HepG2 (cell line): ENCODE data around the gene LSM2. TPM values are rescaled to one million over a fixed set of nuclear protein-coding genes. Genes with fewer than 3 reads are reported as not detected.

Experiments used
- ATF7 ChIP-seq, 2 experiments: fragments of 450-650 bp in 1 of 2; sonication (generic) in 1 of 2; formaldehyde crosslinking in 1 of 2; IDR thresholded peaks; 2 replicates each; pipeline versions ENCODE4 v1.4.0 to v1.6.1; 2016 to 2020; ENCODE audit warnings: antibody characterized with exemption in 1 of 2, mild to moderate bottlenecking in 1 of 2, missing genetic modification reagents in 1 of 2
- KDM1A ChIP-seq: IDR thresholded peaks from 2 replicates; pipeline ENCODE4 v1.6.1; 2016; ENCODE audit warnings: missing compliant biosample characterization
- LBX2 ChIP-seq: sonication (generic); formaldehyde crosslinking; IDR thresholded peaks from 2 replicates; pipeline ENCODE4 v1.5.0; 2020; ENCODE audit warnings: missing genetic modification reagents, mild to moderate bottlenecking, borderline replicate concordance
- MIXL1 ChIP-seq: IDR thresholded peaks from 2 replicates; pipeline ENCODE4 v1.6.1; 2016
- NR0B2 ChIP-seq: sonication (generic); formaldehyde crosslinking; IDR thresholded peaks from 2 replicates; pipeline ENCODE4 v1.4.0; 2020; ENCODE audit warnings: mild to moderate bottlenecking, missing genetic modification reagents
- SOX5 ChIP-seq: IDR thresholded peaks from 2 replicates; pipeline ENCODE4 v1.6.1; 2016; ENCODE audit warnings: borderline replicate concordance
- ZBTB3 ChIP-seq: sonication (generic); formaldehyde crosslinking; IDR thresholded peaks from 2 replicates; pipeline ENCODE4 v1.4.0; 2020; ENCODE audit warnings: low read depth, mild to moderate bottlenecking, moderate library complexity, missing genetic modification reagents, borderline replicate concordance
- ZFP62 ChIP-seq: sonication (generic); formaldehyde crosslinking; IDR thresholded peaks from 2 replicates; pipeline ENCODE4 v1.4.0; 2020; ENCODE audit warnings: missing genetic modification reagents
- ZKSCAN5 ChIP-seq: sonication (generic); formaldehyde crosslinking; IDR thresholded peaks from 2 replicates; pipeline ENCODE4 v1.5.1; 2020; ENCODE audit warnings: mild to moderate bottlenecking, missing genetic modification reagents
- ZNF232 ChIP-seq: sonication (generic); formaldehyde crosslinking; IDR thresholded peaks from 2 replicates; pipeline ENCODE4 v1.4.0; 2020; ENCODE audit warnings: missing genetic modification reagents, borderline replicate concordance
- ZNF3 ChIP-seq: IDR thresholded peaks from 2 replicates; pipeline ENCODE4 v1.7.0; 2017; ENCODE audit warnings: inconsistent platforms
- ZNF326 ChIP-seq: sonication (generic); formaldehyde crosslinking; IDR thresholded peaks from 2 replicates; pipeline ENCODE4 v1.4.0; 2020; ENCODE audit warnings: missing genetic modification reagents, borderline replicate concordance
- ZNF407 ChIP-seq: sonication (generic); formaldehyde crosslinking; IDR thresholded peaks from one replicate; pipeline ENCODE4 v1.5.1; 2020; ENCODE audit warnings: mild to moderate bottlenecking, missing genetic modification reagents; ENCODE audit errors: not compliant biosample characterization
- ZNF44 ChIP-seq: sonication (generic); formaldehyde crosslinking; IDR thresholded peaks from 2 replicates; pipeline ENCODE4 v1.5.1; 2020; ENCODE audit warnings: mild to moderate bottlenecking, missing genetic modification reagents
- ZNF513 ChIP-seq: sonication (generic); formaldehyde crosslinking; conservative IDR thresholded peaks from 2 replicates; pipeline ENCODE4 v1.5.0; 2020; ENCODE audit warnings: missing genetic modification reagents
- ZNF652 ChIP-seq: IDR thresholded peaks from 2 replicates; pipeline ENCODE4 v1.6.1; 2016; ENCODE audit warnings: low read depth, borderline replicate concordance
- ZNF672 ChIP-seq: sonication (generic); formaldehyde crosslinking; IDR thresholded peaks from 2 replicates; pipeline ENCODE4 v1.8.1; 2022; ENCODE audit warnings: missing genetic modification reagents
- ZNF781 ChIP-seq: sonication (generic); formaldehyde crosslinking; IDR thresholded peaks from 2 replicates; pipeline ENCODE4 v1.5.1; 2020; ENCODE audit warnings: borderline replicate concordance, mild to moderate bottlenecking, missing genetic modification reagents; ENCODE audit errors: not compliant biosample characterization
- polyA plus RNA-seq, 8 experiments: library from polyadenylated mRNA; depleted of rRNA in 3 of 8; stranded (reverse) in 7 of 8; unstranded in 1 of 8; fragments of >200 nt; fragmentation: Illumina TruSeq in 4 of 8; extraction: Trizol in 4 of 8; gene quantifications; 2 replicates each; pipeline versions ENCODE4 v1.2.1 to v1.2.3, GENCODE V29; 2011 to 2016; ENCODE audit warnings: low read depth in 4 of 8, missing spikeins in 1 of 8, mixed read lengths in 1 of 8; ENCODE audit not compliant: insufficient read depth in 1 of 8
- total RNA-seq, 5 experiments: library from RNA; depleted of rRNA; stranded (reverse); fragments of >200 nt; fragmentation: Illumina TruSeq; extraction: Trizol; gene quantifications; 2 replicates each; pipeline ENCODE4 v1.2.3, GENCODE V29; 2016; ENCODE audit warnings: low read depth in 1 of 5

LSM2 gene
- total and polyA plus RNA-seq, 2 of the 13 experiments (the other 11 are each of a cell fraction or from before 2014, with no cell fraction given): 69.4 to 90.5 TPM

GRCh38 chr6:31827286-31828079 lies 20.7 kb upstream of the LSM2 start, which contains the start of gene HSPA1B (continued):
- TF ChIP-seq ZNF407: peak; percentile 83
- no peak; the same call in 1 of the 2 replicates for TF ChIP-seq MIXL1 (CRISPR knock-in tag)
- TF ChIP-seq ZNF326: no peak
- no peak for TF ChIP-seq ZBTB3 (CRISPR knock-in tag)
- no peak for TF ChIP-seq ZNF781 (CRISPR knock-in tag)
- TF ChIP-seq ZNF44 (CRISPR knock-in tag): no peak
- peak; percentile 14; the same call in 1 of the 2 replicates for TF ChIP-seq SOX5 (CRISPR knock-in tag)
- 0 out of 2 replicates have a peak, but pooled peaks have one; percentile 34 for TF ChIP-seq ZKSCAN5 (CRISPR knock-in tag)
- no peak for TF ChIP-seq ATF7 (IDR thresholded peaks at IDR 0.05)
- no peak for TF ChIP-seq ATF7 (CRISPR knock-in tag; IDR thresholded peaks at IDR 0.05)
- TF ChIP-seq ZNF232 (CRISPR knock-in tag): peak; percentile 89; the same call in 1 of the 2 replicates
- TF ChIP-seq NR0B2 (CRISPR knock-in tag): peak; percentile 75; the same call in 1 of the 2 replicates
- no peak for TF ChIP-seq ZNF672
- no peak for TF ChIP-seq ZFP62 (CRISPR knock-in tag)
- TF ChIP-seq LBX2 (CRISPR knock-in tag): no peak
- no peak for TF ChIP-seq ZNF652
- no peak for TF ChIP-seq KDM1A (CRISPR knock-in tag)
- no peak for TF ChIP-seq ZNF513 (CRISPR knock-in tag)
- TF ChIP-seq ZNF3 (CRISPR knock-in tag): no peak
